ENCODE measurements around the gene NRN1L.
"Not testable (repeated sequence)": the region's sequence is repeated elsewhere in the genome, so short reads cannot be mapped to it uniquely, and the experiment has no call there.

NRN1L gene

GRCh38 chr16:67860589-67861398, 23.9 kb upstream of the NRN1L start:
- in situ Hi-C loops (cut with MboI; ENCODE audit: low sequenced_read_pairs): no loop called here

- in situ Hi-C loops (cut with MboI; ENCODE audit: low sequenced_read_pairs): no loop called here
Measured at GRCh38 chr16:67861877-67862276, 22.8 kb upstream of the NRN1L start.

- in situ Hi-C loops (cut with MboI; ENCODE audit: low sequenced_read_pairs): no loop called here
Measured at GRCh38 chr16:67862623-67863583, 21.8 kb upstream of the NRN1L start.

- in situ Hi-C loops (cut with MboI; ENCODE audit: low sequenced_read_pairs): not testable (repeated sequence)
Measured at GRCh38 chr16:67864044-67864443, 20.6 kb upstream of the NRN1L start.

GRCh38 chr16:67864594-67864993, 20.1 kb upstream of the NRN1L start:
- in situ Hi-C loops (cut with MboI; ENCODE audit: low sequenced_read_pairs): no loop called here

- in situ Hi-C loops (cut with MboI; ENCODE audit: low sequenced_read_pairs): no loop called here
Measured at GRCh38 chr16:67865318-67865717, 19.4 kb upstream of the NRN1L start.

GRCh38 chr16:67868290-67868689, 16.4 kb upstream of the NRN1L start:
- in situ Hi-C loops (cut with MboI; ENCODE audit: low sequenced_read_pairs): no loop called here

- in situ Hi-C loops (cut with MboI; ENCODE audit: low sequenced_read_pairs): no loop called here
Measured at GRCh38 chr16:67869653-67870052, 15.0 kb upstream of the NRN1L start.

GRCh38 chr16:67871256-67871655, 13.4 kb upstream of the NRN1L start:
- in situ Hi-C loops (cut with MboI; ENCODE audit: low sequenced_read_pairs): no loop called here

- in situ Hi-C loops (cut with MboI; ENCODE audit: low sequenced_read_pairs): no loop called here
Measured at GRCh38 chr16:67872131-67872630, 12.5 kb upstream of the NRN1L start.

- in situ Hi-C loops (cut with MboI; ENCODE audit: low sequenced_read_pairs): no loop called here
Measured at GRCh38 chr16:67872631-67873434, 11.9 kb upstream of the NRN1L start, which contains the start of gene EDC4. EDC4 (plus strand) TSS chr16:67873052; CDS start chr16:67873262, 210 bp downstream.

GRCh38 chr16:67873435-67874370, 11.0 kb upstream of the NRN1L start:
- in situ Hi-C loops (cut with MboI; ENCODE audit: low sequenced_read_pairs): no loop called here

GRCh38 chr16:67874372-67874771, 10.3 kb upstream of the NRN1L start:
- in situ Hi-C loops (cut with MboI; ENCODE audit: low sequenced_read_pairs): no loop called here

- in situ Hi-C loops (cut with MboI; ENCODE audit: low sequenced_read_pairs): no loop called here
Measured at GRCh38 chr16:67877064-67877463, 7.6 kb upstream of the NRN1L start.

- in situ Hi-C loops (cut with MboI; ENCODE audit: low sequenced_read_pairs): no loop called here
Measured at GRCh38 chr16:67878232-67878631, 6.5 kb upstream of the NRN1L start.

- in situ Hi-C loops (cut with MboI; ENCODE audit: low sequenced_read_pairs): no loop called here
Measured at GRCh38 chr16:67878846-67879245, 5.8 kb upstream of the NRN1L start.

GRCh38 chr16:67879462-67879861, 5.2 kb upstream of the NRN1L start:
- in situ Hi-C loops (cut with MboI; ENCODE audit: low sequenced_read_pairs): no loop called here

- in situ Hi-C loops (cut with MboI; ENCODE audit: low sequenced_read_pairs): no loop called here
Measured at GRCh38 chr16:67879936-67880335, 4.7 kb upstream of the NRN1L start.

GRCh38 chr16:67880584-67880983, 4.1 kb upstream of the NRN1L start:
- in situ Hi-C loops (cut with MboI; ENCODE audit: low sequenced_read_pairs): no loop called here
